Measurements from ENCODE around the gene KCNIP2.

GRCh38 chr10:101816376-101816775, 27.2 kb downstream of the KCNIP2 start:
- TF ChIP-seq CTCF (IDR thresholded peaks at IDR 0.05), result no peak
- no peak for TF ChIP-seq POLR2A (IDR thresholded peaks at IDR 0.05; ENCODE audit: low read depth)
- TF ChIP-seq POLR2AphosphoS5 (IDR thresholded peaks at IDR 0.05), result no peak
- no peak for TF ChIP-seq EP300 (IDR thresholded peaks at IDR 0.05)

All from esophagus muscularis mucosa (tissue), 4 donors.